HCT116 (cell line): ENCODE measurements around the gene ATP5PO. TPM values are rescaled to one million over a fixed set of nuclear protein-coding genes. Genes with fewer than 3 reads are reported as not detected.

Experiments
- ATAC-seq: fragments of 200-7000 bp; cut with Tn5 transposase; 2 replicates; pipeline ENCODE4 v1.9.1; 2020; ENCODE audit warnings: mild to moderate bottlenecking, moderate library complexity
- BruUV-seq: library from RNA; stranded (reverse); fragments of 400-500 nt; replicated peaks from 2 replicates; lab custom pipeline; 2021; lab: Mats Ljungman, UMichigan
- CTCF ChIA-PET: fragments of 300-600 bp; sonication (Branson Sonifier 250); formaldehyde crosslinking; loops from one replicate; lab custom pipeline; 2021; ENCODE audit warnings: antibody characterized with exemption; lab: Charles Lee
- POLR2A ChIA-PET: fragments of 300-600, 350-600 bp; sonication (Branson Sonifier 250); formaldehyde crosslinking; loops from one replicate; lab custom pipeline; 2021; ENCODE audit warnings: antibody characterized with exemption; lab: Charles Lee
- RAD21 ChIA-PET, 2 experiments: fragments of 300-600 bp; sonication (Branson Sonifier 250); formaldehyde crosslinking; loops; one replicate each; lab custom pipeline; 2023; ENCODE audit warnings: low total read pairs in 2 of 2; ENCODE audit not compliant: uncharacterized antibody in 2 of 2, unreplicated experiment in 2 of 2, low non-redundant PET in 1 of 2; lab: Charles Lee
- DNase-seq: peaks from one replicate; pipeline ENCODE4 v3.0.0-alpha.2; 2010; ENCODE audit warnings: low read depth, low spot score
- H2AFZ ChIP-seq: fragments of 200-600 bp; shearing (Covaris generic), sonication (generic); 2 replicates; pipeline ENCODE4 v1.6.1; 2017; ENCODE audit warnings: low read depth, mixed run types, mixed read lengths, antibody characterized with exemption, low read length; ENCODE audit not compliant: poor library complexity, severe bottlenecking
- H3K27ac ChIP-seq: 2 replicates; pipeline ENCODE4 v1.5.1; 2012; ENCODE audit warnings: low read depth, low read length
- H3K27me3 ChIP-seq: fragments of 200-600 bp; sonication (generic); 2 replicates; pipeline ENCODE4 v1.6.1; 2016; ENCODE audit warnings: mixed run types, low read length, mixed read lengths; ENCODE audit not compliant: insufficient read depth
- H3K36me3 ChIP-seq, 2 experiments: fragments of 200-500 bp in 1 of 2; fragments of 200-600 bp in 1 of 2; sonication (Bioruptor generic) in 1 of 2; sonication (generic) in 1 of 2; 2 replicates each; pipeline versions ENCODE4 v1.5.1 to v1.6.1; 2014 to 2016; ENCODE audit warnings: low read length in 2 of 2, inconsistent platforms in 1 of 2, mixed read lengths in 1 of 2, mixed run types in 1 of 2; ENCODE audit not compliant: insufficient read depth in 2 of 2, control insufficient read depth in 1 of 2
- H3K4me1 ChIP-seq, 2 experiments: fragments of 200-600 bp in 1 of 2; sonication (generic) in 1 of 2; 2 replicates each; pipeline versions ENCODE4 v1.5.1 to v1.6.1; 2012 to 2017; ENCODE audit warnings: low read length in 2 of 2, inconsistent platforms in 1 of 2, mild to moderate bottlenecking in 1 of 2, mixed read lengths in 1 of 2, mixed run types in 1 of 2, moderate library complexity in 1 of 2; ENCODE audit not compliant: insufficient read depth in 2 of 2, control insufficient read depth in 1 of 2
- H3K4me2 ChIP-seq: fragments of 200-600 bp; sonication (generic); 2 replicates; pipeline ENCODE4 v1.6.1; 2017; ENCODE audit warnings: mixed run types, low read length, mixed read lengths
- H3K4me3 ChIP-seq, 2 experiments: fragments of 200-600 bp in 1 of 2; sonication (generic) in 1 of 2; replicated peaks in 1 of 2; 2 replicates each; pipeline ENCODE4 v1.5.1; 2011 to 2016; ENCODE audit warnings: low read length in 2 of 2, control low read depth in 1 of 2, low read depth in 1 of 2, mild to moderate bottlenecking in 1 of 2, mixed read lengths in 1 of 2, mixed run types in 1 of 2
- H3K79me2 ChIP-seq: fragments of 200-600 bp; sonication (generic); 2 replicates; pipeline ENCODE4 v1.6.1; 2017; ENCODE audit warnings: mild to moderate bottlenecking, mixed run types, low read length, moderate library complexity, mixed read lengths; ENCODE audit not compliant: insufficient read depth
- H3K9ac ChIP-seq: fragments of 200-600 bp; sonication (generic); 2 replicates; pipeline ENCODE4 v1.6.1; 2016; ENCODE audit warnings: low read length, mixed read lengths
- H3K9me2 ChIP-seq: fragments of 200-600 bp; sonication (generic), shearing (Covaris generic); 2 replicates; pipeline ENCODE4 v1.6.1; 2017; ENCODE audit warnings: mixed run types, mild to moderate bottlenecking, moderate library complexity; ENCODE audit not compliant: insufficient read depth
- H3K9me3 ChIP-seq, 2 experiments: fragments of 200-500 bp in 1 of 2; fragments of 200-600 bp in 1 of 2; sonication (Bioruptor generic) in 1 of 2; sonication (generic) in 1 of 2; 2 replicates each; pipeline ENCODE4 v1.6.1; 2014 to 2017; ENCODE audit warnings: low read length in 2 of 2, mixed read lengths in 2 of 2, inconsistent platforms in 1 of 2, low read depth in 1 of 2, mild to moderate bottlenecking in 1 of 2, mixed run types in 1 of 2, moderate library complexity in 1 of 2; ENCODE audit not compliant: control insufficient read depth in 1 of 2, insufficient read depth in 1 of 2
- H4K20me1 ChIP-seq: fragments of 200-600 bp; sonication (generic), shearing (Covaris generic); 2 replicates; pipeline ENCODE4 v1.6.1; 2017; ENCODE audit warnings: mixed run types, mild to moderate bottlenecking, moderate library complexity; ENCODE audit not compliant: insufficient read depth
- FOSL1 ChIP-seq: IDR thresholded peaks from 2 replicates; pipeline ENCODE4 v1.6.1; 2012; ENCODE audit warnings: low read depth
- RAD21 ChIP-seq: IDR thresholded peaks from 2 replicates; pipeline ENCODE4 v1.6.1; 2012; ENCODE audit warnings: low read depth, mild to moderate bottlenecking
- ZNF274 ChIP-seq: fragments of 200-500 bp; sonication (Bioruptor generic); IDR thresholded peaks from 2 replicates; pipeline ENCODE4 v1.6.1; 2014; ENCODE audit warnings: mild to moderate bottlenecking, low read depth, low read length, inconsistent platforms
- intact Hi-C: fragments of 100-400 bp; cut with micrococcal nuclease; formaldehyde crosslinking; loops from 2 replicates; pipeline ENCODE4 v1.10.0; 2022
- total RNA-seq: library from RNA; stranded (reverse); gene quantifications from one replicate; pipeline ENCODE4 v1.2.1, GENCODE V29; 2021; ENCODE audit not compliant: unreplicated experiment
- TF ChIP-seq, protein P1 (sequence below): IDR thresholded peaks from 2 replicates; pipeline ENCODE4 v1.6.1; 2012; ENCODE audit warnings: low read depth

The ATP5PO gene
- total RNA-seq, 1 experiment from 2014 or later, result 238 TPM

DNA sequence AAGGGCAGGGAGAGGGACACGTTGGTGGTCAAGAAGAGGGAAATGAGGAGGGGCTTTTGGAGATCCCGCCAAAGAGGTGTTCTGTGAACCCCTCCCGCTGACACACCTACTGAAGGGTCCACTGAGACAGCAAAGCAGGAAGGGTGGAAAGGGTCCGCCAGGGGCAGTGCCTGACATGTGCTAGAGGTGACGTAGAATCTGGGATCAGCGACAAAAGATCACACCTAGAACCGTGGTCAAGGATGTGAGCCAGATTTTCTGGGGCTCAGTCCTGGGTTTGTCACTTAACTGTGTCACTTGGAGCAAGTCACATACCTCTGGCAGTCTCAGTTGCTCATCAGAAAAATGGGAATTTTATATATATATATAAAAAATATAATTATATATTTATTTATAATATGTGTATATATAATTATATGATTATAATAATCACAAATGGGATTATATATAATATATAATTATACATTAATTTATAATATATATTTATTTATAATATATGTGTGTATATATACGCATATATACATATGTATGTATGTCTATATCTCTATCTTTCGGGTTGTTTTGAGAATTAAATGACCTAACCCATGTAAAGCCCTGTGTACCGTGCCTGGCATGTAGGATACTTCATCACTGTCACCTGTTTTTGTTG lies 35.0 kb upstream of the ATP5PO start:
- Histone ChIP-seq H3K4me3 (no peak overlapping the region), H3K9ac (no peak overlapping the region), H2AFZ (no peak overlapping the region), H4K20me1 (no peaks in the 10 kb centered on the region), H3K4me1 (peaks cover 32 to 40% of the 10 kb centered on the region in 2 experiments), H3K9me3 (no peaks in the 10 kb centered on the region), H3K9me2 (no peaks in the 10 kb centered on the region), H3K27ac (no peak overlapping the region; the same call in 1 of the 2 replicates), H3K79me2 (no peaks in the 10 kb centered on the region), H3K27me3 (no peaks in the 10 kb centered on the region), H3K36me3 (no peaks in the 10 kb centered on the region), H3K4me2 (no peak overlapping the region)
- RAD21 ChIA-PET, result no interaction called here
- no TSS peak for BruUV-seq
- CTCF ChIA-PET, result no interaction called here
- POLR2A ChIA-PET, result no interaction called here
- intact Hi-C loops, result no loop called here
- ATAC-seq, result no peak
- no peak for DNase-seq
- TF ChIP-seq FOSL1 (no peak), RAD21 (no peak), ZNF274 (no peak)
- TF ChIP-seq, protein P1, sequence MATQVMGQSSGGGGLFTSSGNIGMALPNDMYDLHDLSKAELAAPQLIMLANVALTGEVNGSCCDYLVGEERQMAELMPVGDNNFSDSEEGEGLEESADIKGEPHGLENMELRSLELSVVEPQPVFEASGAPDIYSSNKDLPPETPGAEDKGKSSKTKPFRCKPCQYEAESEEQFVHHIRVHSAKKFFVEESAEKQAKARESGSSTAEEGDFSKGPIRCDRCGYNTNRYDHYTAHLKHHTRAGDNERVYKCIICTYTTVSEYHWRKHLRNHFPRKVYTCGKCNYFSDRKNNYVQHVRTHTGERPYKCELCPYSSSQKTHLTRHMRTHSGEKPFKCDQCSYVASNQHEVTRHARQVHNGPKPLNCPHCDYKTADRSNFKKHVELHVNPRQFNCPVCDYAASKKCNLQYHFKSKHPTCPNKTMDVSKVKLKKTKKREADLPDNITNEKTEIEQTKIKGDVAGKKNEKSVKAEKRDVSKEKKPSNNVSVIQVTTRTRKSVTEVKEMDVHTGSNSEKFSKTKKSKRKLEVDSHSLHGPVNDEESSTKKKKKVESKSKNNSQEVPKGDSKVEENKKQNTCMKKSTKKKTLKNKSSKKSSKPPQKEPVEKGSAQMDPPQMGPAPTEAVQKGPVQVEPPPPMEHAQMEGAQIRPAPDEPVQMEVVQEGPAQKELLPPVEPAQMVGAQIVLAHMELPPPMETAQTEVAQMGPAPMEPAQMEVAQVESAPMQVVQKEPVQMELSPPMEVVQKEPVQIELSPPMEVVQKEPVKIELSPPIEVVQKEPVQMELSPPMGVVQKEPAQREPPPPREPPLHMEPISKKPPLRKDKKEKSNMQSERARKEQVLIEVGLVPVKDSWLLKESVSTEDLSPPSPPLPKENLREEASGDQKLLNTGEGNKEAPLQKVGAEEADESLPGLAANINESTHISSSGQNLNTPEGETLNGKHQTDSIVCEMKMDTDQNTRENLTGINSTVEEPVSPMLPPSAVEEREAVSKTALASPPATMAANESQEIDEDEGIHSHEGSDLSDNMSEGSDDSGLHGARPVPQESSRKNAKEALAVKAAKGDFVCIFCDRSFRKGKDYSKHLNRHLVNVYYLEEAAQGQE, result no peak
